ENCODE measurements around the gene OXA1L. TPM values are rescaled to one million over a fixed set of nuclear protein-coding genes. Genes with fewer than 3 reads are reported as not detected.
"Not testable (repeated sequence)": the region's sequence is repeated elsewhere in the genome, so short reads cannot be mapped to it uniquely, and the experiment has no call there.

OXA1L gene
- total RNA-seq, 1 donor = 37.6 TPM

DNA sequence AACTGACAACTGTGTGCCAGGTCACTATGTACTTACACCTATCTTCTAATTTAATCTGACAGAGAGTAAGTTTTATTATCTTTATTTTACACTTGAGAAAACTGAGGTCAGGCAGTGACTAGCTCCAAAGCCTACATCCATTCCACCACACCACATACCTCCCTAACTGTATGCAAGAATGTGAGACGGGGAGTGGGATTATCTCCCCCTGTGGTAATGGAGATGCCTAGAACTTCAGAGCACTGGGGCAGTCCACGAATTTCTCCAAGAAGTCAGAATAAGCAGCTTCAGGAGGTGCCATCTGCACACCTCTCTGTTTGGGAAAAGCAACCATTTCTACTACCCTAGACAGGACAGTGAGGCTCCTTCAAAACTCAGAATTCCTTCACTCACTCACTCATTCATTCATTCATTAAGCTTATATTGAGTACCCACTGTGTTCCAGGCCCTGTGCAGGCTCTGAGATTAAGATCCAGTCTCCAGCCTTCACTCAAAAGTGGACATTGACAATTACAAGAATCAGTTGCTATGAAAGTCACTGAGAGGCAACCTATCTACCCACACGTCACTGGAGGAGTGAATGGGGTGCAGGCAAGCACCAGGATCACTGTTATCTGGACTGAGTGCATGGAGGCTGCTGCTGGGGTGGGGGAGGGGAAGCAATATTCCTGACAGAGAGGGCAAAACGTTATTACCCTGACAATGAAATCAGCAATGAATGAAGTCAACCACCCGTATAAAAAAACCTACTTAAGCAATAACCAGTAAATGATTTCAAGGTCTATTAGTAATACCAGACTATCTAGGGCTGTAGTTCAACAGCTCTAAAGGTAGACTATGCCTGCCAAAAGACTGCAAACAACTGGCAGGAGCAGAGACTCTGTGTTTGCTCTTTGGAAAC lies 30.8 kb downstream of the OXA1L start:
- DNase-seq (ENCODE audit: low read depth) = no peak
- no peak for TF ChIP-seq CTCF (IDR thresholded peaks at IDR 0.05; ENCODE audit: insufficient read depth, low read depth, low read length)
- H3K4me3 ChIP-seq (ENCODE audit: low read depth, low read length) = no peak overlapping the region

DNA sequence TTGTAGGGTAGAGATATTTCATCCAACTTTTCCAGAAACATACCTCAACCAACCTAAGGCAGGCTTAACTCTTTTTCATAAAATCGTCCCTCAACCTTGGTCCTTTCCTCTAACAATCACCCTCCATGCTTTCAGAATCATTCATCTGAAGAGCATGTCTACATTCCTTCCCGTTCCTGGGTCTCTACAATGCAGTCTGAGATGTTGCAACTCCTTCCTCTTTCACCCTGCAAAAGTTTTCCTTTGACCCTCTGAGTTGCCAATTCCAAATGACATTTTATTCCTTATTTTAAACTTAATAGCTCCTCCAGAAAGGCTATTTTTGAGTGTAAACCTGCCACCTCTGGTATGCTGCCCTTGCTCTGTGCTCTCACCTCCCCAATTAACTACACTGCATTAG lies 32.0 kb downstream of the OXA1L start:
- TF ChIP-seq CTCF (IDR thresholded peaks at IDR 0.05; ENCODE audit: insufficient read depth, low read depth, low read length) = no peak
- DNase-seq (ENCODE audit: low read depth) = no peak
- no peak overlapping the region for H3K4me3 ChIP-seq (ENCODE audit: low read depth, low read length)

- H3K4me3 ChIP-seq (ENCODE audit: low read depth, low read length) = no peak overlapping the region
- no peak for TF ChIP-seq CTCF (IDR thresholded peaks at IDR 0.05; ENCODE audit: insufficient read depth, low read depth, low read length)
- DNase-seq (ENCODE audit: low read depth) = no peak
These were observed 33.9 kb downstream of the OXA1L start for GRCh38 chr14:22800346-22800745.

DNA sequence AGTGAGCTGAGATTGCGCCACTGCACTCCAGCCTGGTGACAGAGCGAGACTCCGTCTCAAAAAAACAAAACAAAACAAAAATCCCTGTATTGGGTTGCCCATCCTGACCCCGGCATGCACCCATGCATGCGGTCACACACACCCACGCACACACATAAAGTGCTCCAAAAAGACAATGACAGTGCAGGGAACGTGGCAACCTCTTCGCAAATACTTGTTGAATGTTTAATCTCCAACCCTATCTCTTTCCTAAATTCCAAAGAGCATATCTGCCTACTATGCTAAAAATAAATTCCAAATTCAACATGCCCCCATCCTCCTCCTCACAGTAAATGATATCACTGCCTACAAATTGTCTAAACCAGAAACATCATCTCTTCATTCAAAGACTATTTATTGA lies 35.2 kb downstream of the OXA1L start:
- no peak overlapping the region for H3K4me3 ChIP-seq (ENCODE audit: low read depth, low read length)
- no peak for DNase-seq (ENCODE audit: low read depth)
- TF ChIP-seq CTCF (IDR thresholded peaks at IDR 0.05; ENCODE audit: insufficient read depth, low read depth, low read length) = no peak

GRCh38 chr14:22802860-22803686 lies 36.6 kb downstream of the OXA1L start:
- DNase-seq (ENCODE audit: low read depth) = no peak
- no peak overlapping the region for H3K4me3 ChIP-seq (ENCODE audit: low read depth, low read length)
- no peak for TF ChIP-seq CTCF (IDR thresholded peaks at IDR 0.05; ENCODE audit: insufficient read depth, low read depth, low read length)

DNA sequence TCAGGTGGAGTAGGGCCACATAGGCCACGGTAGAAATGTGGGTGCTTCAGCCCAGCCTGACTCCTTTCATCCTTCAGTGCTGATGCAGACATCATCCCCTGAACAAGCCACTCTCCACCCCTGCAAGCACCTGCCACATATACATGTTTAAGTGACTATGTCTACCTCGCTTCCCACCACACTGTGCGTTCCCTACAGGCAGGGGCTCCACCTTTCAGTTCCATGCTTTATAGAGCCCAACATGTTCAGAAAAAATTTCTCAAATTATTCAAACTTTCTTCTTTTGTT lies 37.1 kb downstream of the OXA1L start:
- H3K4me3 ChIP-seq (ENCODE audit: low read depth, low read length) = no peak overlapping the region
- DNase-seq (ENCODE audit: low read depth) = no peak
- no peak for TF ChIP-seq CTCF (IDR thresholded peaks at IDR 0.05; ENCODE audit: insufficient read depth, low read depth, low read length)

- DNase-seq (ENCODE audit: low read depth); H3K4me3 ChIP-seq (ENCODE audit: low read depth, low read length): not testable (repeated sequence)
These were observed 38.7 kb downstream of the OXA1L start for GRCh38 chr14:22805235-22805634.

All from fibroblast of villous mesenchyme (primary cell).